ENCODE data around the gene NUB1.

The NUB1 gene

GRCh38 chr7:151352512-151352911 lies 10.9 kb downstream of the NUB1 start:
- no peak overlapping the region for H3K4me3 ChIP-seq (ENCODE audit: insufficient read depth, low read depth, low read length)
- H3K36me3 ChIP-seq (ENCODE audit: control insufficient read depth, insufficient read depth, low read length): peaks cover 47% of the 10 kb centered on the region

GRCh38 chr7:151361193-151361959 lies 19.8 kb downstream of the NUB1 start:
- peaks cover 25% of the 10 kb centered on the region for H3K36me3 ChIP-seq (ENCODE audit: control insufficient read depth, insufficient read depth, low read length)
- no peak overlapping the region for H3K4me3 ChIP-seq (ENCODE audit: insufficient read depth, low read depth, low read length)
- H3K27me3 ChIP-seq (ENCODE audit: control insufficient read depth, insufficient read depth, low read length, poor library complexity, severe bottlenecking): no peaks in the 10 kb centered on the region
- H3K4me1 ChIP-seq (ENCODE audit: control insufficient read depth, insufficient read depth, low read length): no peaks in the 10 kb centered on the region
- H3K27ac ChIP-seq (ENCODE audit: insufficient read depth, low read depth, low read length, poor library complexity, severe bottlenecking): no peak overlapping the region
- no peaks in the 10 kb centered on the region for H3K9me3 ChIP-seq (ENCODE audit: control insufficient read depth, low read length)
- 92 to 94% methylated on average over 3 of the region's 3 CpGs for WGBS, 2 experiments

More at GRCh38 chr7:151352512-151352911, 10.9 kb downstream of the NUB1 start:
- Histone ChIP-seq H3K27me3 (ENCODE audit: control insufficient read depth, insufficient read depth, low read length, poor library complexity, severe bottlenecking) (no peaks in the 10 kb centered on the region), H3K4me1 (ENCODE audit: control insufficient read depth, insufficient read depth, low read length) (no peaks in the 10 kb centered on the region), H3K27ac (ENCODE audit: insufficient read depth, low read depth, low read length, poor library complexity, severe bottlenecking) (no peak overlapping the region), H3K9me3 (ENCODE audit: control insufficient read depth, low read length) (no peaks in the 10 kb centered on the region)
- WGBS, 2 experiments: 72 to 74% methylated on average over 5 of the region's 5 CpGs

GRCh38 chr7:151363182-151363581 lies 21.6 kb downstream of the NUB1 start:
- H3K4me3 ChIP-seq (ENCODE audit: insufficient read depth, low read depth, low read length): no peak overlapping the region
- H3K4me1 ChIP-seq (ENCODE audit: control insufficient read depth, insufficient read depth, low read length): no peaks in the 10 kb centered on the region
- H3K9me3 ChIP-seq (ENCODE audit: control insufficient read depth, low read length): no peaks in the 10 kb centered on the region
- H3K27me3 ChIP-seq (ENCODE audit: control insufficient read depth, insufficient read depth, low read length, poor library complexity, severe bottlenecking): no peaks in the 10 kb centered on the region
- H3K27ac ChIP-seq (ENCODE audit: insufficient read depth, low read depth, low read length, poor library complexity, severe bottlenecking): no peak overlapping the region
- H3K36me3 ChIP-seq (ENCODE audit: control insufficient read depth, insufficient read depth, low read length): peaks cover 20% of the 10 kb centered on the region
- WGBS, 2 experiments: 87 to 97% methylated on average over 1 of the region's 1 CpG

GRCh38 chr7:151366166-151366879 lies 24.7 kb downstream of the NUB1 start:
- WGBS, 2 experiments: 91 to 93% methylated on average over 9 of the region's 9 CpGs
- H3K4me3 ChIP-seq (ENCODE audit: insufficient read depth, low read depth, low read length): no peak overlapping the region
- H3K9me3 ChIP-seq (ENCODE audit: control insufficient read depth, low read length): no peaks in the 10 kb centered on the region
- no peak overlapping the region for H3K27ac ChIP-seq (ENCODE audit: insufficient read depth, low read depth, low read length, poor library complexity, severe bottlenecking)
- H3K36me3 ChIP-seq (ENCODE audit: control insufficient read depth, insufficient read depth, low read length): peaks cover 4% of the 10 kb centered on the region
- H3K4me1 ChIP-seq (ENCODE audit: control insufficient read depth, insufficient read depth, low read length): no peaks in the 10 kb centered on the region
- H3K27me3 ChIP-seq (ENCODE audit: control insufficient read depth, insufficient read depth, low read length, poor library complexity, severe bottlenecking): no peaks in the 10 kb centered on the region

- H3K27me3 ChIP-seq (ENCODE audit: control insufficient read depth, insufficient read depth, low read length, poor library complexity, severe bottlenecking): no peaks in the 10 kb centered on the region
- WGBS, 2 experiments: 83 to 84% methylated on average over 5 of the region's 5 CpGs
- no peak overlapping the region for H3K27ac ChIP-seq (ENCODE audit: insufficient read depth, low read depth, low read length, poor library complexity, severe bottlenecking)
These were observed 25.2 kb downstream of the NUB1 start for GRCh38 chr7:151366880-151367222.

GRCh38 chr7:151367284-151367683 lies 25.7 kb downstream of the NUB1 start:
- 93 to 97% methylated on average over 4 of the region's 4 CpGs for WGBS, 2 experiments
- Histone ChIP-seq H3K36me3 (ENCODE audit: control insufficient read depth, insufficient read depth, low read length) (no peaks in the 10 kb centered on the region), H3K4me3 (ENCODE audit: insufficient read depth, low read depth, low read length) (no peak overlapping the region), H3K4me1 (ENCODE audit: control insufficient read depth, insufficient read depth, low read length) (no peaks in the 10 kb centered on the region), H3K27me3 (ENCODE audit: control insufficient read depth, insufficient read depth, low read length, poor library complexity, severe bottlenecking) (no peaks in the 10 kb centered on the region), H3K9me3 (ENCODE audit: control insufficient read depth, low read length) (no peaks in the 10 kb centered on the region), H3K27ac (ENCODE audit: insufficient read depth, low read depth, low read length, poor library complexity, severe bottlenecking) (no peak overlapping the region)

More at GRCh38 chr7:151366880-151367222, 25.2 kb downstream of the NUB1 start:
- Histone ChIP-seq H3K4me1 (ENCODE audit: control insufficient read depth, insufficient read depth, low read length) (no peaks in the 10 kb centered on the region), H3K9me3 (ENCODE audit: control insufficient read depth, low read length) (no peaks in the 10 kb centered on the region), H3K4me3 (ENCODE audit: insufficient read depth, low read depth, low read length) (no peak overlapping the region), H3K36me3 (ENCODE audit: control insufficient read depth, insufficient read depth, low read length) (no peaks in the 10 kb centered on the region)

- no peaks in the 10 kb centered on the region for H3K9me3 ChIP-seq (ENCODE audit: control insufficient read depth, low read length)
- H3K27ac ChIP-seq (ENCODE audit: insufficient read depth, low read depth, low read length, poor library complexity, severe bottlenecking): no peak overlapping the region
- H3K27me3 ChIP-seq (ENCODE audit: control insufficient read depth, insufficient read depth, low read length, poor library complexity, severe bottlenecking): no peaks in the 10 kb centered on the region
- no peaks in the 10 kb centered on the region for H3K36me3 ChIP-seq (ENCODE audit: control insufficient read depth, insufficient read depth, low read length)
- WGBS, 2 experiments: 19 to 22% methylated on average over 11 of the region's 11 CpGs
- no peak overlapping the region for H3K4me3 ChIP-seq (ENCODE audit: insufficient read depth, low read depth, low read length)
- peaks cover 9% of the 10 kb centered on the region for H3K4me1 ChIP-seq (ENCODE audit: control insufficient read depth, insufficient read depth, low read length)
These were observed 26.5 kb downstream of the NUB1 start for GRCh38 chr7:151368136-151368571.

GRCh38 chr7:151371266-151371665 lies 29.7 kb downstream of the NUB1 start:
- no peaks in the 10 kb centered on the region for H3K9me3 ChIP-seq (ENCODE audit: control insufficient read depth, low read length)
- no peaks in the 10 kb centered on the region for H3K27me3 ChIP-seq (ENCODE audit: control insufficient read depth, insufficient read depth, low read length, poor library complexity, severe bottlenecking)
- peaks cover 3% of the 10 kb centered on the region for H3K36me3 ChIP-seq (ENCODE audit: control insufficient read depth, insufficient read depth, low read length)
- peaks cover 14% of the 10 kb centered on the region for H3K4me1 ChIP-seq (ENCODE audit: control insufficient read depth, insufficient read depth, low read length)
- H3K27ac ChIP-seq (ENCODE audit: insufficient read depth, low read depth, low read length, poor library complexity, severe bottlenecking): no peak overlapping the region
- 95 to 96% methylated on average over 2 of the region's 2 CpGs for WGBS, 2 experiments
- no peak overlapping the region for H3K4me3 ChIP-seq (ENCODE audit: insufficient read depth, low read depth, low read length)

- no peaks in the 10 kb centered on the region for H3K27me3 ChIP-seq (ENCODE audit: control insufficient read depth, insufficient read depth, low read length, poor library complexity, severe bottlenecking)
- peaks cover 16% of the 10 kb centered on the region for H3K36me3 ChIP-seq (ENCODE audit: control insufficient read depth, insufficient read depth, low read length)
- no peak overlapping the region for H3K27ac ChIP-seq (ENCODE audit: insufficient read depth, low read depth, low read length, poor library complexity, severe bottlenecking)
- H3K4me3 ChIP-seq (ENCODE audit: insufficient read depth, low read depth, low read length): no peak overlapping the region
- H3K4me1 ChIP-seq (ENCODE audit: control insufficient read depth, insufficient read depth, low read length): peaks cover 14% of the 10 kb centered on the region
- H3K9me3 ChIP-seq (ENCODE audit: control insufficient read depth, low read length): no peaks in the 10 kb centered on the region
- 58 to 60% methylated on average over 10 of the region's 10 CpGs for WGBS, 2 experiments
These were observed 31.1 kb downstream of the NUB1 start for GRCh38 chr7:151372612-151373265.

- Histone ChIP-seq H3K9me3 (ENCODE audit: control insufficient read depth, low read length) (no peaks in the 10 kb centered on the region), H3K36me3 (ENCODE audit: control insufficient read depth, insufficient read depth, low read length) (peaks cover 16% of the 10 kb centered on the region), H3K4me3 (ENCODE audit: insufficient read depth, low read depth, low read length) (no peak overlapping the region), H3K27ac (ENCODE audit: insufficient read depth, low read depth, low read length, poor library complexity, severe bottlenecking) (no peak overlapping the region), H3K4me1 (ENCODE audit: control insufficient read depth, insufficient read depth, low read length) (peaks cover 14% of the 10 kb centered on the region), H3K27me3 (ENCODE audit: control insufficient read depth, insufficient read depth, low read length, poor library complexity, severe bottlenecking) (no peaks in the 10 kb centered on the region)
- 93 to 94% methylated on average over 13 of the region's 13 CpGs for WGBS, 2 experiments
These were observed 32.0 kb downstream of the NUB1 start for GRCh38 chr7:151373599-151373998.
